K562 (cell line): Measurements from ENCODE around the gene PPP2R3B. TPM values are rescaled to one million over a fixed set of nuclear protein-coding genes. Genes with fewer than 3 reads are reported as not detected.
"Not testable (repeated sequence)": the region's sequence is repeated elsewhere in the genome, so short reads cannot be mapped to it uniquely, and the experiment has no call there.

Experiments
- ATAC-seq: fragments of 200-7000 bp; cut with Tn5 transposase; 3 replicates; pipeline ENCODE4 v1.9.1; 2020; ENCODE audit warnings: moderate library complexity
- BruUV-seq: library from RNA; stranded (reverse); fragments of 400-500 nt; replicated peaks from 2 replicates; lab custom pipeline; 2021; lab: Mats Ljungman, UMichigan
- CTCF ChIA-PET: fragments of 300-600 bp; formaldehyde crosslinking; extraction: SDS; loops from one replicate; lab custom pipeline; 2021; ENCODE audit warnings: low intra/inter-chr PET ratio; lab: Yijun Ruan, JAX
- POLR2A ChIA-PET: fragments of 300-600, 350-650 bp; sonication (Branson Sonifier 250); formaldehyde crosslinking; extraction: SDS; loops from one replicate; lab custom pipeline; 2021; ENCODE audit warnings: antibody characterized with exemption, inconsistent platforms; lab: Yijun Ruan, JAX
- DNase-seq, 4 experiments: peaks; one replicate each; pipeline versions ENCODE4 v3.0.0 to v3.0.0-alpha.2; 2011 to 2018; ENCODE audit warnings: low spot score in 3 of 4, mixed read lengths in 3 of 4; ENCODE audit errors: extremely low read depth in 1 of 4
- FAIRE-seq: peaks from 2 replicates; lab custom pipeline; 2011; peaks lifted over from hg19 to GRCh38; lab: Jason Lieb, UNC
- H2AFZ ChIP-seq: 2 replicates; pipeline ENCODE4 v1.6.0; 2011; ENCODE audit warnings: low read depth, low read length, control low read depth, inconsistent platforms
- H3K27ac ChIP-seq: fragments of 200-600 bp; 3 replicates; pipeline ENCODE4 v1.8.0; 2011; ENCODE audit warnings: low read depth, mild to moderate bottlenecking, control low read depth, inconsistent platforms, low read length, moderate library complexity, mixed read lengths; ENCODE audit errors: extremely low read depth
- H3K27me3 ChIP-seq, 2 experiments: fragments of 300-600 bp in 1 of 2; 2 replicates in 1 of 2; 3 replicates in 1 of 2; pipeline versions ENCODE4 v1.6.0 to v1.8.0; 2011; ENCODE audit warnings: inconsistent platforms in 2 of 2, low read length in 2 of 2, mild to moderate bottlenecking in 1 of 2, mixed read lengths in 1 of 2, moderate library complexity in 1 of 2; ENCODE audit not compliant: control insufficient read depth in 2 of 2, insufficient read depth in 2 of 2
- H3K36me3 ChIP-seq: fragments of 300-600 bp; 3 replicates; pipeline ENCODE4 v1.8.0; 2011; ENCODE audit warnings: mild to moderate bottlenecking, low read length, inconsistent platforms; ENCODE audit not compliant: control insufficient read depth, insufficient read depth
- H3K4me1 ChIP-seq, 2 experiments: fragments of 200-600 bp in 1 of 2; replicated peaks in 1 of 2; 2 replicates in 1 of 2; 3 replicates in 1 of 2; pipeline versions ENCODE4 v1.5.1 to v1.8.0; 2011; ENCODE audit warnings: inconsistent platforms in 2 of 2, low read length in 2 of 2, mild to moderate bottlenecking in 1 of 2, mixed read lengths in 1 of 2, moderate library complexity in 1 of 2; ENCODE audit not compliant: control insufficient read depth in 2 of 2, insufficient read depth in 2 of 2
- H3K4me2 ChIP-seq: 2 replicates; pipeline ENCODE4 v1.6.1; 2011; ENCODE audit warnings: low read length, control low read depth, inconsistent platforms, mixed read lengths; ENCODE audit not compliant: insufficient read depth
- H3K4me3 ChIP-seq: fragments of 200-600 bp; sonication (generic), shearing (Covaris generic); 2 replicates; pipeline ENCODE4 v1.5.1; 2016; ENCODE audit warnings: control low read depth, inconsistent platforms
- H3K79me2 ChIP-seq: fragments of 200-600 bp; 3 replicates; pipeline ENCODE4 v1.8.0; 2011; ENCODE audit warnings: low read length, inconsistent platforms; ENCODE audit not compliant: control insufficient read depth, insufficient read depth
- H3K9ac ChIP-seq, 2 experiments: 2 replicates each; pipeline versions ENCODE4 v1.6.0 to v1.6.1; 2011; ENCODE audit warnings: low read depth in 2 of 2, low read length in 2 of 2, control low read depth in 1 of 2, inconsistent platforms in 1 of 2, mild to moderate bottlenecking in 1 of 2, mixed read lengths in 1 of 2; ENCODE audit not compliant: insufficient read depth in 1 of 2
- H3K9me1 ChIP-seq: one replicate; pipeline ENCODE4 v1.6.0; 2011; ENCODE audit warnings: inconsistent platforms, mild to moderate bottlenecking, low read length, moderate library complexity; ENCODE audit not compliant: control insufficient read depth, insufficient read depth
- H3K9me3 ChIP-seq: replicated peaks from 2 replicates; pipeline ENCODE4 v1.5.1; 2011; ENCODE audit warnings: low read depth, low read length, inconsistent platforms; ENCODE audit not compliant: control insufficient read depth, insufficient read depth
- H4K20me1 ChIP-seq: replicated peaks from 2 replicates; pipeline ENCODE4 v1.6.1; 2011; ENCODE audit warnings: low read length, inconsistent platforms, mixed read lengths; ENCODE audit not compliant: control insufficient read depth, insufficient read depth
- WGBS: fragments of 100-300 bp; shearing (Covaris generic); methylation state at CpG from one replicate; pipeline ENCODE4 v1.1.6; 2016; ENCODE audit warnings: low coverage, mixed read lengths; ENCODE audit not compliant: insufficient coverage; ENCODE audit errors: missing lambda C conversion rate; 5-methylcytosine and 5-hydroxymethylcytosine counted together
- in situ Hi-C: fragments of 300-500 bp; cut with MboI; formaldehyde crosslinking; loops from 4 replicates; pipeline ENCODE4 v1.15.0; 2018; ENCODE audit warnings: inconsistent platforms, mixed read lengths
- intact Hi-C: fragments of 100-400 bp; cut with micrococcal nuclease; formaldehyde crosslinking; loops from 2 replicates; pipeline ENCODE4 v1.14.2; 2022
- polyA plus RNA-seq, 8 experiments: library from polyadenylated mRNA; depleted of rRNA in 4 of 8; stranded (reverse) in 5 of 8; unstranded in 3 of 8; fragments of >200 nt; fragmentation: Nextera tagmentation in 2 of 8; fragmentation: Illumina TruSeq in 1 of 8; extraction: Ambion mirVana in 2 of 8; extraction: Trizol in 1 of 8; gene quantifications; 2 replicates each; pipeline versions ENCODE4 v1.2.1 to v1.2.3, GENCODE V29; 2011 to 2014; ENCODE audit warnings: inconsistent platforms in 1 of 8, missing spikeins in 1 of 8
- total RNA-seq, 7 experiments: library from RNA; depleted of rRNA in 6 of 7; stranded (reverse); fragments of >200 nt in 6 of 7; fragmentation: Illumina TruSeq in 2 of 7; extraction: Trizol in 2 of 7; gene quantifications; 2 replicates each; pipeline versions ENCODE4 v1.2.1 to v1.2.3, GENCODE V29; 2011 to 2021; ENCODE audit warnings: low replicate concordance in 1 of 7
- TF ChIP-seq, protein P1 (sequence below), 2 experiments: IDR thresholded peaks; 2 replicates each; pipeline ENCODE4 v1.6.1; 2011; ENCODE audit warnings: borderline replicate concordance in 1 of 2, control low read depth in 1 of 2, low read depth in 1 of 2, low read length in 1 of 2, mild to moderate bottlenecking in 1 of 2, mixed read lengths in 1 of 2, moderate library complexity in 1 of 2; ENCODE audit not compliant: insufficient read depth in 1 of 2, insufficient read length in 1 of 2, poor library complexity in 1 of 2, severe bottlenecking in 1 of 2; ENCODE audit errors: extremely low read depth in 1 of 2
- TF ChIP-seq, protein P2 (sequence below): sonication (generic); formaldehyde crosslinking; IDR thresholded peaks from 2 replicates; pipeline ENCODE4 v1.8.1; 2023; ENCODE audit warnings: mild to moderate bottlenecking, missing genetic modification reagents

The PPP2R3B gene
- total and polyA plus RNA-seq, 9 of the 15 experiments (the other 6 are each of a cell fraction or from before 2014, with no cell fraction given), result 0.04 to 18.2 (median 8.2) TPM; not detected in 1

DNA sequence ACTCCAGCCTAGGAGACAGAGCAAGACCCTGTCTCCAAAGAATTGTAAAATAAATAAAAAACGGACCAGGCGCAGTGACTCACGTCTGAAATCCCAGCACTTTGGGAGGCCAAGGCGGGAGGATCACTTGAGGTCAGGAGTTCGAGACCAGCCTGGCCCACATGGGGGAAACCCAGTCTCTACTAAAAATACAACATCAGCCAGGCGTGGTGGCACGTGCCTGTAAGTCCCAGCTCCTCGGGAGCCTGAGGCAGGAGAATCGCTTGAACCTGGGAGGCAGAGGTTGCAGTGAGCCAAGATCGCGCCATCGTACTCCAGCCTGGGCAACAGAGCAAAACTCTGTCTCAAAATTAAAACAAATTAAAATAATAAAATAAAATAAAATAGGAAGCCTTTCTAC lies 971 bp downstream of the PPP2R3B start:
- H3K36me3 ChIP-seq, DNase-seq, H2AFZ ChIP-seq, H3K4me2 ChIP-seq, FAIRE-seq, CTCF ChIA-PET, H3K9me1 ChIP-seq, POLR2A ChIA-PET, H3K27me3 ChIP-seq, H3K9me3 ChIP-seq, H3K27ac ChIP-seq, ATAC-seq, H4K20me1 ChIP-seq, in situ Hi-C loops, H3K79me2 ChIP-seq, H3K4me1 ChIP-seq: not testable (repeated sequence)
- intact Hi-C loops, result loop anchor here (10.0 kb wide), 1 partner anchor 61 kb away; no protein-coding TSS in a partner anchor
- 52% methylated on average over 10 of the region's 12 CpGs for WGBS
- Histone ChIP-seq H3K9ac (peak overlapping the region; percentile 83 to 99; a peak in 2 of 4 replicates), H3K4me3 (peak overlapping the region; percentile 91; the same call in 1 of the 2 replicates)
- TF ChIP-seq, protein P1, sequence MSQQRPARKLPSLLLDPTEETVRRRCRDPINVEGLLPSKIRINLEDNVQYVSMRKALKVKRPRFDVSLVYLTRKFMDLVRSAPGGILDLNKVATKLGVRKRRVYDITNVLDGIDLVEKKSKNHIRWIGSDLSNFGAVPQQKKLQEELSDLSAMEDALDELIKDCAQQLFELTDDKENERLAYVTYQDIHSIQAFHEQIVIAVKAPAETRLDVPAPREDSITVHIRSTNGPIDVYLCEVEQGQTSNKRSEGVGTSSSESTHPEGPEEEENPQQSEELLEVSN (IDR thresholded peaks at IDR 0.05; ENCODE audit: borderline replicate concordance in 1 of 2, extremely low read depth in 1 of 2, insufficient read depth in 1 of 2, insufficient read length in 1 of 2, low read depth in 1 of 2, low read length in 1 of 2, poor library complexity in 1 of 2, severe bottlenecking in 1 of 2), result peak in 1 of 2 experiments; percentile 18
- TF ChIP-seq, protein P2, sequence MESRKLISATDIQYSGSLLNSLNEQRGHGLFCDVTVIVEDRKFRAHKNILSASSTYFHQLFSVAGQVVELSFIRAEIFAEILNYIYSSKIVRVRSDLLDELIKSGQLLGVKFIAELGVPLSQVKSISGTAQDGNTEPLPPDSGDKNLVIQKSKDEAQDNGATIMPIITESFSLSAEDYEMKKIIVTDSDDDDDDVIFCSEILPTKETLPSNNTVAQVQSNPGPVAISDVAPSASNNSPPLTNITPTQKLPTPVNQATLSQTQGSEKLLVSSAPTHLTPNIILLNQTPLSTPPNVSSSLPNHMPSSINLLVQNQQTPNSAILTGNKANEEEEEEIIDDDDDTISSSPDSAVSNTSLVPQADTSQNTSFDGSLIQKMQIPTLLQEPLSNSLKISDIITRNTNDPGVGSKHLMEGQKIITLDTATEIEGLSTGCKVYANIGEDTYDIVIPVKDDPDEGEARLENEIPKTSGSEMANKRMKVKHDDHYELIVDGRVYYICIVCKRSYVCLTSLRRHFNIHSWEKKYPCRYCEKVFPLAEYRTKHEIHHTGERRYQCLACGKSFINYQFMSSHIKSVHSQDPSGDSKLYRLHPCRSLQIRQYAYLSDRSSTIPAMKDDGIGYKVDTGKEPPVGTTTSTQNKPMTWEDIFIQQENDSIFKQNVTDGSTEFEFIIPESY, result peak; percentile 36; the same call in 1 of the 2 replicates
- TSS peak; percentile 74 for BruUV-seq
